Osteoblast (primary cell): ENCODE data around the gene ACTL6B. TPM values are rescaled to one million over a fixed set of nuclear protein-coding genes. Genes with fewer than 3 reads are reported as not detected.
"Not testable (repeated sequence)": the region's sequence is repeated elsewhere in the genome, so short reads cannot be mapped to it uniquely, and the experiment has no call there.

Experiments used
- DNase-seq: peaks from one replicate; pipeline ENCODE4 v3.0.0; 2011; ENCODE audit warnings: low spot score, mixed read lengths; ENCODE audit not compliant: insufficient read length; ENCODE audit errors: missing footprints
- H2AFZ ChIP-seq: 2 replicates; pipeline ENCODE4 v1.6.0; 2011; ENCODE audit warnings: mild to moderate bottlenecking, low read length
- H3K27ac ChIP-seq: 2 replicates; pipeline ENCODE4 v1.5.1; 2011; ENCODE audit warnings: mild to moderate bottlenecking, low read depth, low read length, moderate library complexity
- H3K27me3 ChIP-seq: 2 replicates; pipeline ENCODE4 v1.6.0; 2012; ENCODE audit warnings: mild to moderate bottlenecking, control low read depth, inconsistent platforms, low read length, moderate library complexity; ENCODE audit not compliant: insufficient read depth
- H3K36me3 ChIP-seq: 2 replicates; pipeline ENCODE4 v1.5.1; 2011; ENCODE audit warnings: mild to moderate bottlenecking, low read length, control low read depth, moderate library complexity; ENCODE audit not compliant: insufficient read depth
- H3K4me1 ChIP-seq: 2 replicates; pipeline ENCODE4 v1.5.1; 2011; ENCODE audit warnings: mild to moderate bottlenecking, low read length, control low read depth, moderate library complexity; ENCODE audit not compliant: insufficient read depth
- H3K4me2 ChIP-seq: 2 replicates; pipeline ENCODE4 v1.6.0; 2011; ENCODE audit warnings: mild to moderate bottlenecking, low read length; ENCODE audit not compliant: insufficient read depth
- H3K4me3 ChIP-seq: fragments of 200-600 bp; sonication (generic); 3 replicates; pipeline ENCODE4 v1.5.1; 2012; ENCODE audit warnings: mild to moderate bottlenecking, low read length, inconsistent platforms; ENCODE audit not compliant: insufficient read depth
- H3K79me2 ChIP-seq: 2 replicates; pipeline ENCODE4 v1.6.0; 2012; ENCODE audit warnings: mild to moderate bottlenecking, low read length, control low read depth, inconsistent platforms; ENCODE audit not compliant: insufficient read depth
- H3K9me3 ChIP-seq: 2 replicates; pipeline ENCODE4 v1.5.1; 2011; ENCODE audit warnings: low read depth, low read length, control low read depth
- H4K20me1 ChIP-seq: 2 replicates; pipeline ENCODE4 v1.6.0; 2012; ENCODE audit warnings: mild to moderate bottlenecking, low read length, control low read depth; ENCODE audit not compliant: insufficient read depth
- total RNA-seq: library from RNA; depleted of rRNA; stranded (reverse); fragments of >200 nt; gene quantifications from 2 replicates; pipeline ENCODE4 v1.2.3, GENCODE V29; 2012
- TF ChIP-seq, protein P1 (sequence below): IDR thresholded peaks from 2 replicates; pipeline ENCODE4 v1.5.1; 2011; ENCODE audit warnings: mild to moderate bottlenecking, low read depth, low read length, moderate library complexity; ENCODE audit errors: extremely low read depth

The ACTL6B gene
- not detected in 2 replicates for total RNA-seq

DNA sequence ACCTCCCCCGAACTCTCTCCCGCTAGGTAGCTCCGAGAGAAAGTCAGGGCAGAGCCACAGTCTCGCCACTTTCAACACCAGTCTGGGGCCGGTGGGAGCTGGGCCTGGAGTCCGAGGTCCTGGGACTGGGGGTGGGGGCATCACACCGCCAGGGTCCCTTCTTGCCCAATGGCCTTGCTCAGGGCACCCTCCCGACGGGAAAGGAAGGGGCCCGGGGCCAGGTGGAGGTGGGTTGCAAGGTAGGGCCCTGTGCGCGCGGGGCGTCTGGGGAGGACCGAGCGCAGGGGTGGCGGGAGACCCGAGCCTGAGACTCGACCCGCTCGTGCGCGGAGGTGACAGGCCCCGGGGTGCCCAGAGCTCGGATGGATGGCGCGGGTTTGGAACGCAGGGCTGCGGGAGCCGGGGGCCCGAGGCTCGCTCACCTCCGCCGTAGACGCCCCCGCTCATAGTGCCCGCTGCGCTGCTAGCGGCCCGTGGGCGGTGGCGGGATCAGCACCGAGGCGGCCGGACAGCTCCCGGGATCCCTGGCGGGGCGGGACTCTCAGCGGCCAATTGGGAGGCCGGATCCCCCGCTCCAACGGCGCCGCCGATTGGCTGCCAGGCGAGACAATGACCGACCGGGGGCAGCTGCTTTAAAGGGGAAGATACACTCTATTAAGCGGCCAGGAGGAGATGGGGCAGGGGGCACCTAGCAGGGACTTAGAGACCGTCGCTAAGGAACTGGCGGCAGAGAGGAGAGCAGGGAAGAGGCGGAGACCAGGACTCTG is at the start of gene ACTL6B:
ACTL6B (minus strand) TSS at position 541 of the 767 bp plus-strand sequence; CDS start at position 447, 94 bp downstream.
- Histone ChIP-seq H3K27ac (no peak within 1 kb of the TSS), H3K4me3 (no peak within 1 kb of the TSS), H3K79me2 (no peaks in the 10 kb centered on the region), H3K27me3 (peaks cover 20% of the 10 kb centered on the region), H2AFZ (no peak within 1 kb of the TSS), H3K36me3 (no peaks in the 10 kb centered on the region), H4K20me1 (no peaks in the 10 kb centered on the region), H3K9me3 (no peaks in the 10 kb centered on the region), H3K4me1 (no peaks in the 10 kb centered on the region), H3K4me2 (no peak within 1 kb of the TSS)
- DNase-seq = peak; percentile 97
- TF ChIP-seq, protein P1, sequence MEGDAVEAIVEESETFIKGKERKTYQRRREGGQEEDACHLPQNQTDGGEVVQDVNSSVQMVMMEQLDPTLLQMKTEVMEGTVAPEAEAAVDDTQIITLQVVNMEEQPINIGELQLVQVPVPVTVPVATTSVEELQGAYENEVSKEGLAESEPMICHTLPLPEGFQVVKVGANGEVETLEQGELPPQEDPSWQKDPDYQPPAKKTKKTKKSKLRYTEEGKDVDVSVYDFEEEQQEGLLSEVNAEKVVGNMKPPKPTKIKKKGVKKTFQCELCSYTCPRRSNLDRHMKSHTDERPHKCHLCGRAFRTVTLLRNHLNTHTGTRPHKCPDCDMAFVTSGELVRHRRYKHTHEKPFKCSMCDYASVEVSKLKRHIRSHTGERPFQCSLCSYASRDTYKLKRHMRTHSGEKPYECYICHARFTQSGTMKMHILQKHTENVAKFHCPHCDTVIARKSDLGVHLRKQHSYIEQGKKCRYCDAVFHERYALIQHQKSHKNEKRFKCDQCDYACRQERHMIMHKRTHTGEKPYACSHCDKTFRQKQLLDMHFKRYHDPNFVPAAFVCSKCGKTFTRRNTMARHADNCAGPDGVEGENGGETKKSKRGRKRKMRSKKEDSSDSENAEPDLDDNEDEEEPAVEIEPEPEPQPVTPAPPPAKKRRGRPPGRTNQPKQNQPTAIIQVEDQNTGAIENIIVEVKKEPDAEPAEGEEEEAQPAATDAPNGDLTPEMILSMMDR = no peak

DNA sequence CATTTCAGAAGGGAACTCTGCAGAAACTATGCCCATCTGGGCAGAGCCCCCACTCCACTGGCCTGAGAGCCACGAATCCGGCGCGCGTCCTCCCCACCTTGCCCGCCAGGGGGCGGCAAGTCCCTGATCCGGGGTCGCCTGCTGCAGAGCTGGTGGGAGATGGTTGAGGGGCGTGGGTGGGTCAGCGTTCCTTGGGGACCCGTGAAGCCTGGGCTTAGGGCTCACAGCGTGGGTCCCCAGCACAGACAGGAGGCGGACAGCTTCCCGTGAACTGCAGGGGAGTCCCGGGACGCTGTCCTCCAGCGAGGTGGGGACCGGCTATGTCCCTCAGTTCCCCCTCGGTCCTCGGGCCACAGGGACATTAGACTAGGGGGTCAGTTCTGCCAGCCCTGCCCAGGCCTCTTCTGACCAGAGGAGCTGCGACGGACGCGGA is 49.1 kb upstream of the ACTL6B start:
- Histone ChIP-seq H3K27ac (peak overlapping the region; percentile 61), H3K79me2 (peaks cover 17% of the 10 kb centered on the region), H3K9me3 (no peaks in the 10 kb centered on the region), H3K4me3 (peak overlapping the region; percentile 99), H2AFZ (peak overlapping the region; percentile 95), H3K27me3 (no peaks in the 10 kb centered on the region), H3K4me1 (peaks cover 12% of the 10 kb centered on the region), H3K36me3 (no peaks in the 10 kb centered on the region), H4K20me1 (no peaks in the 10 kb centered on the region), H3K4me2 (peak overlapping the region; percentile 96)
- DNase-seq = peak; percentile 98
- TF ChIP-seq, protein P1 = peak; percentile 85

DNA sequence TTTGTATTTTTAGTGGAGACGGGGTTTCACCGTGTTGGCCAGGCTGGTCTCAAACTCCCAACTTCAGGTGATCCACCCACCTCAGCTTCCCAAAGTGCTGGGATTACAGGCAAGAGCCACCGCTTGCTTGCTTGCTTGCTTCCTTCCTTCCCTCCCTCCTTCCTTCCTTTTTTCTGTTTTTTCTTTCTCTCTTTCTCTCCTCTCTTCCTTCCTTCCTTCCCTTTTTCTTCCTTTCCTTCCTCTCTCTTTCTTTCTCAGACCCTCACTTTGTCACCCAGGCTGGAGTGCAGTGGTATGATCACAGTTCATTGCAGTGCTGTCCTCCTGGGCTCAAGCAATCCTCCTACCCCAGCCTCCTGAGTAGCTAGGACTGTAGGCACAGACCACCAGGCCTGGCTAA is 44.8 kb upstream of the ACTL6B start:
- not testable (repeated sequence) for H4K20me1 ChIP-seq, H3K9me3 ChIP-seq, H2AFZ ChIP-seq, H3K36me3 ChIP-seq, H3K4me3 ChIP-seq, H3K79me2 ChIP-seq, H3K4me2 ChIP-seq, DNase-seq, H3K4me1 ChIP-seq, H3K27ac ChIP-seq
- peaks cover 12% of the 10 kb centered on the region for H3K27me3 ChIP-seq

DNA sequence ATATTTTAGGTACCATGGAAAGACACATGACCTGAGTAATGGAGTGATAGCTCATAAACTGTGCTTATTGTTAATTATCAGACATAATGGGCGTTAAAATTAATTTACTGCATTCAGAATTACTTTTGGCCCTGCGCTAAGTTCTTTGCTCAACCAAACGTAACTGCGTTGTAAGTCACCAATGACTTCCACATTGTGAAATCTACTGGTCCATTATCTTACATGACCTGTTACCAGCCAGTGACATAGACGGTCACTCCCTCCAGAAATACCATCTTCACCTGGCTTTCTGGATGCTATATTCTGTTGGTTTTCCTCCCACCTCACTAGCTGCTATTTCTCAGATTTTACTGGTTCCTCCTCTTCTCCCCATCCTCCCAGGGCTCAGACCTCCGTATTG is 42.8 kb upstream of the ACTL6B start:
- H3K79me2 ChIP-seq = no peaks in the 10 kb centered on the region
- H3K9me3 ChIP-seq = no peaks in the 10 kb centered on the region
- peaks cover 12% of the 10 kb centered on the region for H3K27me3 ChIP-seq

More for the DNA sequence above, 42.8 kb upstream of the ACTL6B start:
- Histone ChIP-seq H3K27ac (no peak overlapping the region), H3K4me2 (no peak overlapping the region), H2AFZ (no peak overlapping the region), H3K36me3 (no peaks in the 10 kb centered on the region), H3K4me1 (no peaks in the 10 kb centered on the region), H3K4me3 (no peak overlapping the region), H4K20me1 (no peaks in the 10 kb centered on the region)
- DNase-seq = no peak
- TF ChIP-seq, protein P1 = no peak
